Right ventricle myocardium superior (tissue), 1 donor: ENCODE results near the gene NUDT1. TPM values are rescaled to one million over a fixed set of nuclear protein-coding genes. Genes with fewer than 3 reads are reported as not detected.

Experiments used
- ATAC-seq: fragments of 200-7000 bp; cut with Tn5 transposase; one replicate; pipeline ENCODE4 v1.9.1; 2020; ENCODE audit warnings: mild to moderate bottlenecking; ENCODE audit not compliant: poor library complexity
- DNase-seq: peaks from one replicate; pipeline ENCODE4 v3.0.0-alpha.2; 2020
- intact Hi-C: fragments of 100-400 bp; cut with DNase I; formaldehyde crosslinking; loops from one replicate; pipeline ENCODE4 v1.11.2; 2022
- total RNA-seq: library from RNA; stranded (reverse); fragmentation: NEBNext Ultra II Directional; extraction: Animal tissue kit (Norgen Biotek cat#: 25700); gene quantifications from one replicate; pipeline ENCODE4 v1.2.1, GENCODE V29; 2021
- donor health status: DM: no; HTN: yes; CAD: no; lungs with severe emphysema.

Gene NUDT1
- total RNA-seq, 1 donor from 2014 or later: 10.6 TPM

DNA sequence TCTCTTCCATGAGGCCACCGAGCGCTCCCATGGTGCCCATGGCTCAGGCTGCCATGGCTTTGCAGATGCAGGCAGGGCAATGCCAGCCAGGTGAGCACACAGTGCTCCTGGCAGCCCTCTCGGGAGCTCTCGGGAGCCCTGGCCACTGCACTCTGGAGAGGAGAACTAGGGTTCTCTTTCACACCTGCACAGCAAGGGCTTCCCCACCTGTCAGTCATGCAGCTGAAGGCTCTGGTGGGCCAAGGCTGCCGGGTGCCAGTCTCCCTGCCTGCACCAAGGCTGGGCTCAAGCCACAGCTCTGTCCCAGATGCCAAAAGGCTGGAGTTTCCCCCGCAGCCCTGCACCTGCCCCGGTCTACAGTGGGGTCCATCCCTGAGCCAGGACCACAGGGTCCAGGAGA is 32.6 kb downstream of the NUDT1 start:
- ATAC-seq (no peak), DNase-seq (peak; percentile 24)
- intact Hi-C loops: no loop called here

DNA sequence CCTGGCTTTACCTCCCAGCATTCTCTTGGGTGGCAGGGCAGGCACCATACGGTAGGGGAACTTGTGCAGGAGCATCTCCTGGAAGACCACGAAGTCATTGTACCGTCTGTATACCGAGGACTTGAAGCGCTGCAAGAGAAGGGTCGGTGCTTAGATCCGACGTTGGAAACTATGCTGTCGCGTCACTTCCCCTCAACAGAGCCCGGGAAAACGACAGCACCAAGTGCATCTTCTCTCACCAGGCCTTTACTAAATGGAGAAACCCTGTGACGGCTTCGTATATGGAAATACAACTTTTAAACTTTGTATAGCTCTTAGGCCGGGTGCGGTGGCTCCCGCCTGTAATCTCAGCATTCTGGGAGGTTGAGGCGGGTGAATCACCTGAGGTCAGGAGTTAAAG is 33.1 kb downstream of the NUDT1 start:
- intact Hi-C loops: no loop called here

DNA sequence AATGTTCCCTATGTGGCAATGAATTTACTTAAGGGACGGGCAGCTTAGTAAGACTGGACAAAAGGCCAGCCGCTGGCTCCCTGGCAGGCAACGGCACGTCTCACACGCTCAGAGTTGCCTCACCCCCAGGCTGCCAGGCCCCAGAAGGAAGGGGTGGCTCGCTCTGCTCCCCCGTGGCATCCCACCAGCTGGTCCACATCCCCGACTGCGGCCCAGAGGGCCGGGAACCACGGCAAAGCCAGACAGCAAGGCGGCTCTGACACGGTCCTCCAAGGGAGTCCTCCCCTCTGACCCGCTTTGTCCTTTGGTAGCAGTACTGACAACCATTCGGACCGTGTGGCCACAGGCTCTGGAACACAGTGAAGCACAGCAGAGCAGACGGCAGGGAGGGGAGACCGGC is 34.1 kb downstream of the NUDT1 start:
- intact Hi-C loops: no loop called here
- no peak for ATAC-seq
- peak; percentile 34 for DNase-seq

More for the DNA sequence above, 33.1 kb downstream of the NUDT1 start:
- no peak for DNase-seq
- no peak for ATAC-seq

DNA sequence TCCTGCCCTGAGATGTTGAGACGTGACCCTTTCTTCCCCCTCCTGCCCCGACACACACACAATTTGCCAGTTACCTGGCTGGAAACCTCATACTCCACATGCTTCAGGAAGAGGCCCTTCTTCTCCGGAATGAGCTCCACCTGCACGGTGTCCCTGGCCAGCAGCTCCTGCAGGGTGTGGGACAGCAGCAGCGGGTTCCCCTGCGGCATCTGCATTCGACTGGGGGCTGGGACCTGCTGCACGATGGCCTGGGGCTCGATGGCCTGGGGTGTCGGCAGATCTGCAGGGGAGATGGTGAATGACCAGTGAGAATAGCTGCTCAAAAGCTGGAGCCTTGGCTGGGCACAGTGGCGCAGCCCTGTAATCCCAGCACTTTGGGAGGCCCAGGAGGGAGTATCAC is 36.0 kb downstream of the NUDT1 start:
- no peak for ATAC-seq
- DNase-seq: peak; percentile 24
- intact Hi-C loops: no loop called here

DNA sequence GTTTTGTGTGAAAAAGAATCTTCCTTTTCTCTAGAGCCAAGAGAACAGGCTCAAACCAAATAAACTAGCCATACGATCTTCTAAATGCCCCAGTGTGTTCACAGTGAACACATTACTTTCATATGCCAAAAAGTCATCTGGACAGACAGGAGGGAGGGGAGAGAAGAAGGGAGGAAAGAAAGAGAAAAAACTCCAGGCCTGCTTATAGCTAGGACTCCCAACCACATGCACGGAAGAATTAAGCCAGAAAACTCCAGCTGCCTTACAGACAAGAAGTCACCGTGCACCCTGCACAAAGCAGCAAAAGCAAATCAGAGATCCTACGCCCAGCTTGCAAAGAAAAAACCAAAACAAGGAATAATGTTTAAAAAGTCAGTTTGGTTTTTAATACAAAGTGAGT is 37.9 kb downstream of the NUDT1 start:
- intact Hi-C loops: no loop called here
- ATAC-seq (no peak), DNase-seq (no peak)

DNA sequence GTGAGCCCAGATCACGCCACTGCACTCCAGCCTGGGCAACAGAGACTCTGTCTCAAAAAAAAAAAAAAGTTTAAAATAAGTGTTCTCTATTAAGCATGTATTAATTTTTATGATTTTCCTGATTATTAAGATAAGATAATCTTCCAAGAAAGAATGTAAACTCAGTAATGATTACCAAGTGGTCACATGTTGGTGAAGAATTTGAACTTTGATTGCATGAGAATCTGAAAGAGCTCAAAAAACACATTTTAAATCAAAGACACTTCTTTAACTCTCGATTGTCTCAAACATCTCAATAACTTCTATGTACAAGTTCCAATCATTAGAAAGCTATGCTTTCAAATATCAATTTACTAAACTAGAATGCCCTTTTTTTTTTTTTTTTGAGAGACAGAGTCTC is 38.4 kb downstream of the NUDT1 start:
- ATAC-seq: no peak
- intact Hi-C loops: no loop called here
- DNase-seq: peak; percentile 2

DNA sequence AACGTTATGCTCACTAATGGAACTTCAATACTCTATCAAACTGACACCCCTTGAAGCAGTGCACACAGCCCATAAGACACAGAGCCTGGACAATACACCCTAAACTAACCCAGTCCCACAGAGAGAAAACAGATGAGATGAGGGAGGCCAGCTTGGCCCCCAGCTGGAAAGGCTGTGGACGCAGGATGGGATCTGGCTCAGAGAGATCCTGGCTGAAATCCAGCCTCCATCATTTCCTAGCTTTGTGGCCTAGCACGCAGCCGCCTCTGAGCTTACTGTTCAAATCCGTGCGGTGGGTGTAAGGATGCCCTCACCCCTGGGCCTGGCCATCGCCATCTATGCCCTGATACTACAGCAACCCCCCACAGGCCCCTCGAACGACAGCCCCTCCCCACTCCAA is 39.5 kb downstream of the NUDT1 start:
- intact Hi-C loops: no loop called here
- ATAC-seq: peak; percentile 68

DNA sequence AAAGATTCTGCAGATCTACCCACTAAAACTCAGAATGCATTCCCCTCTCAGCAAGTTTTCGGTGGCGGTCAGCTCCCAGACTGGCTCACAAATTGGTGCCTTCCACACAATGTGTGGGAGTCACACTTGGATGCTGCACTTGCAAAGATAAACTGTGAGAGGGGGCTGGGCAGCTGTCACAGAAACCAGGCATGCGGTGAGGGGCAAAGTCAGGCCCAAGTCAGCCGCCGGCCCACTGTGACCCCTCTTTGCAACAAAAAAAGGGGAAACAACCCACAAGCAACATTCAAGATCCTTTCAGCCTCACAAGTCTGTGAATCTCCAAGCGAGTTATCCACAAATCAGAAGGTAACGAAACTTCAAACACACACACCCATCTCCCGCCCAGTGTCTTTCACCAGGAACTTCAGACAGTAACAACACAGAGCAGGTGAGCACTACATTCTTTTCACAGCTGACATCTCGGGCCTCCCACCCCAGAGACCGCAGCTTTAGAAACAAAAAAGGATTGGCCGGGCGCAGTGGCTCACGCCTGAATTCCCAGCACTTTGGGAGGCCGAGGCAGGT is 40.2 kb downstream of the NUDT1 start:
- DNase-seq: peak; percentile 29
- intact Hi-C loops: no loop called here
- ATAC-seq: no peak

More for the DNA sequence above, 39.5 kb downstream of the NUDT1 start:
- peak; percentile 43 for DNase-seq

DNA sequence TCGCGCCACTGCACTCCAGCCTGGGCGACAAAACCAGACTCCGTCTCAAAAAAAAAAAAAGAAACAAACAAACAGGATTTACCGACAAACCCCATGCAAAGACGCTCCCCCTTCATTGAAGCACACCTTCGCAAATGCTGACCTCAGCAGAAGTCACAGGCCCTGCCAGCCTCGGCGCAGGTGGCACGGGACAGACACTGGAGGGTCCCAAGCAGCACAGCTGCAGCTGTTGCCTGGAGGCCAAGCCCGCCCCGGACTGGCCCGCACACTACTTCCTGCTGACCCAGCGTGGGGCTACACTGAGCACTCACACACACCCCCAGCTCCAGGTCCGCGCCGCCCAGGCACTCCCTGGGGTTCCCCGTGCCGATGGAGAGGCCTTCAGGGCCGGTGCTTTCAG is 41.0 kb downstream of the NUDT1 start:
- intact Hi-C loops: no loop called here
- no peak for ATAC-seq
- no peak for DNase-seq

DNA sequence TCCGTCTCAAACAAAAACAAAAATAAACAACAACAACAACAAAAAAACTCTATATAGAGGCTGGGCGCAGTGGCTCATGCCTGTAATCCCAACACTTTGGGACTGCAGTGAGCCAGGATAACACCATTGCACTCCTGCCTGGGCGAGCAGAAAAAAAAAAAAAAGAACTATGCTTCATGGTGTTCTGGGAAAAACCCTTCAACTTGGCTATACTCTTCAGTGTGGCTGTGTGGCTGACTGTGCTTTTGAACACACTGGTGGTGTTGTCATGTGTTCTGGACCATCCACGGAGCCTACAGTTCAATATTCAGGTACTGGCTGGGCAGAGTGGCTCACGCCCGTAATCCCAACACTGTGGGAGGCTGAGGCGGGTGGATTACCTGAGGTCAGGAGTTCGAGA is 45.7 kb downstream of the NUDT1 start:
- peak; percentile 11 for DNase-seq
- no peak for ATAC-seq
- intact Hi-C loops: no loop called here

DNA sequence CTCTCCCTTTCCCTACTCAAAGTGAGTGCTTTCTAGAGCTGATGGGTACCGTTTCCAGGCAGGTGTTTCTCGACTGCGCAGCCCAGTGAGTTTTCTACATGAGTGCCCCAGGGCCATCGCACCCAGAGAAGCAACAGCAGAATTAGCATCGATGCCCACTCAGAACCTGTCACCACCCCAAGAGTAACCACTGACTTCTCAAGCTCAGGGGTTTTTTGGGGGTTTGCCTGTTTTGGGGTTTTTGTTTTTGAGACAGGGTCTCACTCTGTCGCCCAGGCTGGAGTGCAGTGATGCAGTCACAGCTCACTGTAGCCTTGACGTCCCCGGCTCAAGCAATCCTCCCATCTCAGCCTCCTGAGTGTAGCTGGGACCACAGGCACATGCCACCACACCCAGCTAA is 46.5 kb downstream of the NUDT1 start:
- intact Hi-C loops: no loop called here
- DNase-seq: peak; percentile 20
- ATAC-seq: no peak

DNA sequence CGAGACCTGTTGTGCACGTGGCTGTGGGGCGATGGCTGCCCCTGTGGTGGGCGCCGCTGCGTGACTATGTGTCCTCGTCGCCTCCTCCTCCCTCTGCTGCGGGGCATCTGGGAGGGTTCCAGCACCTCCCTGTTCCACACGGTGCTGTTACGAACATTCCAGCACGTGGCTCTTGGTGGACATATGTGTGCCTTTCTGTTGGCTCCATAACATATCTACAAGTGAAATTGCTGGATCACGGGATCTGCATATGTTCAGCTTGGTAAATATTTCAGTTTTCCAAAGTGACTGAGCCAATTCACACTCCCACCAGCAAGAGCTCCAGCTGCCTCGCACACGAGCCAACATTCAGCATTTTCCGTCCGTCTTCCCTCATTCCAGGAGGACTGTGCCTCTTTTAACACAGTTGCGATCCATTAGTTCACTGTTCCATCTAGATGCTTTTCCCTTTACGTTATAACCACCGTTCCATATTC is 47.1 kb downstream of the NUDT1 start:
- DNase-seq: peak; percentile 27
- intact Hi-C loops: no loop called here
- ATAC-seq: no peak

DNA sequence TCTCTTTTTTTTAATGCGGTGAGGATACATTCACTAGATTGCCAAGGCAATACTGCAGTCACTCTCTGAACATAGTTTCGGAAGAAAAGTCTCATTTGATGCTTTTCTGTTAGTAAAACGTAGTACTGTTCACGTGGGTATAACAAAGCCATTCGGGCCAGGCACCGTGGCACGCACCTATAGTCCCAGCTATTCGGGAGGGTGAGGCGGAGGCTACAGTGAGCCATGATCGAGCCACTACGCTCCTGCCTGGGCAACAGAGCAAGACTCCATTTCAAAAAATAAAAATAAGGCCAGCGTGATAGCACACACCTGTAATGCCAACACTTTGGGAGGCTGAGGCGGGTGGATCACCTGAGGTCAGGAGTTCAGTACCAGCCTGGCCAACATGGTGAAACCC is 47.6 kb downstream of the NUDT1 start:
- intact Hi-C loops: no loop called here
- ATAC-seq: no peak
- peak; percentile 21 for DNase-seq

DNA sequence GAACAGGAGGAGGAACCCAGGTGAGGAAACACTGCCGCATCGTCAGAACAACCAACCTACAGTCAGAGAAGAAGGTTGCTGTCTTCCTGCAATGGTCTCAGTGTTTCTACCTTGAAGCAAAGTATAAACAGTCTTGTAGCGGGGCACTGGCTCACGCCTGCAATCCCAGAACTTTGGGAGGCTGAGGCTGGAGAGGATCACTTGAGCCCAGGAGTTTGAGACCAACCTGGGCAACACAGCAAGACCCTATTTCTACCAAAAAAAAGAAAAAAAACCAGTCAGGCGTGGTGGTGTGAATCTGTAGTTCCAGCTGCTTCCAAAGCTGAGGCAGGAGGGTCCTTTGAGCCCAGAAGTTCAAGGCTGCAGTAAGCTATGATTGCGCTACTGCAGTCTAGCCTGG is 48.9 kb downstream of the NUDT1 start:
- DNase-seq: no peak
- intact Hi-C loops: no loop called here
- no peak for ATAC-seq

DNA sequence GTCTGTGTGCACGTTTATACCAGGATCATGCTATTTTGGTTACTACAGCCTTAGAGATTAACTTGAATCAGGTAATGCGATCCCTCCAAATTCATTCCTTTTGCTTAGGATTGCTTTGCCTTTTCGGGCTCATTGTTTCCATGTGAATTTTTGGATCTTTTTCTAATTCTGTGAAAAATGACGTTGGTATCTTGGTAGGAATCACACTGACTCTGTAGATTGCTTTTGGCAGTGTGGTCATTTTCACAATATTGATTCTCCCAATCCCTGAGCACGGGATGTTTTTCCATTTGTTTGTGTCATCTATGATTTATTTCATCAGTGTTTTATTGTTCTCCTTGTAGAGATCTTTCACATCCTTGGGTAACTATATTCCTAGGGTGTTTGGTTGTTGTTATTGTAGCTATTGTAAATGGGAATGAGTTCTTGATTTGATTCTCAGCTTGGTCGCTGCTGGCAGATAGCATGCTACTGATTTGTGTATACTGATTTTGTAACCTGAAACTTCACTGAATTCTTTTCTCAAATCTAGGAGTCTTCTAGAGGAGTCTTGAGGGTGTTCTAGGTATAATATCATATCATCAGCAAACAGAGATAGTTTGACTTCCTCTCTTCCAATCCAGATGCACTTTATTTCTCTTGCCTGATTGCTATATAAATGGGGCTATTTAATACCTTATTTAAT is 54.1 kb downstream of the NUDT1 start:
- no peak for ATAC-seq
- DNase-seq: no peak

DNA sequence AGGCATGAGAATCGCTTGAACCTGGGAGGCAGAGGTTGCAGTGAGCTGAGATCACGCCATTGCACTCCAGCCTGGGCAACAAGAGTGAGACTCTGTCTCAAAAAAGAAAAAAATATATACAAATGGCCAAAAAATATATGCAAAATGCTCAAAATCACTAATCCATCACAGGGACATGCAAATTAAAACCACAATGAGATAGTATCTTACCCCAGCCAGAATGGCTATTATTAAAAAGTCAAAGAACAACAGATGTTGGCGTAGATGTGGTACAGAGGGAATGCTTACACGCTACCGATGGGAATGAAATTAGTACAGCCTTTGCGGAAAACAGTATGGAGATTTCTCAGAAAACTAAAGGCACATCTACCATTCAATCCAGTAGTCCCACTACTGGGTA is 54.8 kb downstream of the NUDT1 start:
- ATAC-seq (no peak), DNase-seq (no peak)
- intact Hi-C loops: no loop called here

More for the DNA sequence above, 54.1 kb downstream of the NUDT1 start:
- intact Hi-C loops: no loop called here

DNA sequence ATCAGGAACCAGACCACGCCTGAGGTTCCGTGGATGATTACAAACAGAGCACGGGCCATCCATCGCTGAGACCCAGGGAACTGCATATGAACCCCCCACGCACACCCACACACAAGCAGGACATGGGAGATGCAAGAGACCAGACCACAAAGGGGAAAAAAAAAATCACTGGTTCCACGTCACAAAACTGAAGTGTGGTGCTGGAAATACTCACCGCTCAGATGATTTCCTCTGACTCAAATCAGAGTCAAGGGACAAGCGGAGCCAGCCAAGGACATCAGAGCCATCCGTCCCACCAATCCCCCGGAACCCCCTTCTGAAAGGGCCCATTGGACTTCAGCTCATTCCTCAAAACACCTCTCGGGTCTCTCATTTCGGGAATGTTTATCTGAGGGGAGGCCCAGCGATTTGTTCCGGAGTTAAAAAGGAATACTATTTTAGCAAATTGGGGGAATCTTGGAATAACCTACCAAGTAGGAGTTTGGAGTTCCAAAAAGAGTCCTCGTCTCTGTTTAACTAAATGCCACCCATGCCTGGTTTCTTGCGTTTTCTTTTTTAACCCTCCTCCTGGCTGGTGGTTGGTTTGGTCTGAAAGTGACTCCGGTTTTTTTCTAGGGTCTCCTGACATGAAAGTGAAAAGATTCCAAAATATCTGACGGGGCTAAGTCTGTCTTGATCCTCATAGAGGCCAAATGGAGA is 57.3 kb downstream of the NUDT1 start:
- DNase-seq: peak; percentile 24
- ATAC-seq: peak; percentile 39
- intact Hi-C loops: no loop called here

DNA sequence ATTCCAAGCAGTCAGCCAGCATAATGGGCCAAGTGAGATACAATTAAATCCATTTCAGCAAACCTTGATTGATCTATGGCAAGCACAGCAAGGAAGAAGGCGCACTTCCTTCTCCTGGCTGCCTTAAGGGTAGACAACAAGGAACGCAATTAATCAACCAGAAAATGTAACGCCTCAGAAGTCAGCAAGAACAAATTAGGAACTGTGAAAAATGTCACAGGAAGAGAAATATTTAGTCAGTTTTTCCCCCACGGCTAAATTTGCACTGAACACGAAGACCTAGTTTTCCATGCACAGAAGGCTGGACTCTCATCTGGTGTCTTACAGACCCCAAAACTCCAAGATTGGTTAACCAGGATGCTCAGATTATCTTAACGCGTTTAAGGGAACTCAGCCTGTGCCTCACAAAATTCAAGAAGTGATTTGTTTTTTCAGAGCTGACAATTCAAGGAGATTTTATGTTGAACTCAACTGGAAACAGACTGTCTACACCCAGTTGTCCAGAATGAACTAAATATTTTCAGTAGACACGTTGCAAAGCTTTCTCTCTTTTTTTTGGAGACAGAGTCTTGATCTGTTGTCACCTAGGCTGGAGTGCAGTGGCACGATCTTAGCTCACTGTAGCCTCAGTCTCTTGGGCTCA is 58.0 kb downstream of the NUDT1 start:
- DNase-seq (peak; percentile 8), ATAC-seq (no peak)
- intact Hi-C loops: no loop called here
